Stimulated activated CD4-positive, alpha-beta T cell treated with anti-CD3 and anti-CD28 coated beads, Interleukin-4, amount 100 ng/mL, for 4 hours (primary cell): Measurements from ENCODE around the gene GAD2.

Source experiments
- DNase-seq, 2 experiments: peaks; one replicate each; pipeline ENCODE4 v3.0.0-alpha.2; 2020

GAD2 gene

DNA sequence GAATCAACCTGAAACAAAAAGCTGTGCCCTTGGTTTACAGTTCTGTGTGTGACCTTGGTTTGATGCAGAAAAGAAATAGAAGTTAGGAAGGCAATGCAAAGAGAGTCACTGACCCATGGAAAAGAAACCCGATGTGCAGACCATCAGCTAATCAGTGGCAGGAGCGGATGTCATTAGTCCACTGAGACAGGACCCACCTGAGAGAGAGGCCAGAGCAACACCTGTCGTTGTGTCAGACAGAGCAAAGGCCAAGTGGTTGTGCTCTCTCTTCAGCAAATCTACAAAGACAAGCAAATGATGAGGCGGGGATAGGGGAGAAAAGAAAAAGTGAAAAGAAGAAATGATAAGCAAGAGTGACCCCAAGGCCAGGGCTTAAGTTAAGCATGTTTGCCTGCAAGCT, 8.7 kb downstream of the GAD2 start:
- DNase-seq = no peak

GRCh38 chr10:26227786-26228185, 11.2 kb downstream of the GAD2 start:
- no peak for DNase-seq

GRCh38 chr10:26232174-26232573, 15.6 kb downstream of the GAD2 start:
- no peak for DNase-seq

GRCh38 chr10:26235761-26236160, 19.2 kb downstream of the GAD2 start:
- DNase-seq = no peak

GRCh38 chr10:26238378-26238777, 21.8 kb downstream of the GAD2 start:
- DNase-seq = no peak

- no peak for DNase-seq
Observed at GRCh38 chr10:26242706-26243350, 26.3 kb downstream of the GAD2 start.

DNA sequence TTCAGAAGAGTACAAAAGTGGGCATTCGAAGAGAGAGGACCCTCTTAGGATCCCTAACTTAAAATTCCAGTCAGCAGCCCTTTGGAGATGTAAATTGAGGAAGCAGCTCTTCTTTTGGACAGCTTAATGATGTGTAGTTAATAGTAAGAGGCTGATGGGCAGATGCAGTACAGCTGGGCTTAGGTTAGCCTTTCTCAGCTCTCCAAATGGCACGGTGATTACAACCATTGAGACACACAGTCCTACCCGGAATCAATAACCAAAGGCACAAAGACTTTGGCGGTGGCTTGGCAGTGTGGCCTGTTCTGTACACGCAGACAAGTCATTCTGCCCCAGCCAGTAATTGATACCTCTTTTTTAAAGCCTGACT, 26.8 kb downstream of the GAD2 start:
- DNase-seq = no peak

- no peak for DNase-seq
Observed at GRCh38 chr10:26249681-26250080, 33.1 kb downstream of the GAD2 start.

- no peak for DNase-seq
Observed at GRCh38 chr10:26251925-26252324, 35.4 kb downstream of the GAD2 start.

DNA sequence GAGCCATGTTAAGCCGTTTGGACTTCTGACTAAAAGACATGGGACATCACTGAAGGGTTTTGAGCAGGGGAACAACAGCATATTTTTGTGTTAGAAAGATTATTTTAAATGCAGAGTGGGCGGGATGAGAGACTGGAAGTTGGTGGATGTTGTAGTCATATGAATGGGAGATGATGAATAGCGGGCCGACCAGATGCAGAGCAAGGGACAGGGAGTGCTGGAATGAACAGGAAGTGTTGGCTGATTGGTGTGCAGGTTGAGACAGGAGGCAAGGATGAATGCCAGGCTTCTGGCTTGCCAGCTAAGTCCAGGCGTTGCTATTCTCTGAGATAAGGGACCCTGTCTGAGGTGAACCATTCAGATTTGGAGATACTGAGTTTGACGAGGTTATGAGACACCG, 38.0 kb downstream of the GAD2 start:
- DNase-seq = no peak

GRCh38 chr10:26259341-26259740, 42.8 kb downstream of the GAD2 start:
- DNase-seq = no peak

- no peak for DNase-seq
Observed at GRCh38 chr10:26269754-26270153, 53.2 kb downstream of the GAD2 start.

DNA sequence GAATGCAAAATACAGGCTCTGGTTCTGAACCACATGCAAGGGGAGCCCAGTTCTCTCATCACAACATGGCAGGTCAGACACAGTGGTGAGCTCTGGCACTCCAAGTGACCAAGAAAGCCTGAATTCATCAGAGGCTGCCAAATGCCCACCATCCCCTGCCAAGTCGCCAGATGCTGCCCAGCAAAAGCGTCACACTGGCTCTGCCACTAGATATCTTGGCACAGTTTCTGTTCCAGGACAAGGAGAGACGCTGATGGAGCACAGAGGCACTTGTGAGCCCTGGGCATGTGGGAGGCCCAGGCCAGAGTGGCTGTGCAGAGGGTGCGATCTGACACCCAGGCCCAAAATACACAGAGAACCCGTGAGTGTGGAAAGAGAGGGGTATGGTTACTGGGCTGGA, 57.8 kb downstream of the GAD2 start:
- DNase-seq = no peak

DNA sequence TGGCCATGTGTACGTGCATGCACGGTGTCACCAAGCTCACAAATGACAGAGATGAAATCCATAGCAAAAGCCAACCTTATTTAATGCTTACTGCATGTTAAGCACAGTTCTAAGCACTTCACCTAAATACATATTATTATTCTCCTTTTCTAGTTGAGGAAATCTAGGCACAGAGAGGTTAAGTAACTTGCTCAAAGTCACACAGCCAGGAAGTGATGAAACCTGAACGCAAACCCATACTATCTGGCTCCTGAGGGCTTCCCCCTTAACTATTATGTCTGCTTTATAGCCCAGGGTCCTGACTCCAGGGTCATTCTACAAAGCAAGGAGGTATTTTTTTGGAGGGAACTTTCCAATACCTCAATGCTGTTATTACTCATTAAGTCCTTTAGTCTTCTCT, 61.7 kb downstream of the GAD2 start:
- no peak for DNase-seq

DNA sequence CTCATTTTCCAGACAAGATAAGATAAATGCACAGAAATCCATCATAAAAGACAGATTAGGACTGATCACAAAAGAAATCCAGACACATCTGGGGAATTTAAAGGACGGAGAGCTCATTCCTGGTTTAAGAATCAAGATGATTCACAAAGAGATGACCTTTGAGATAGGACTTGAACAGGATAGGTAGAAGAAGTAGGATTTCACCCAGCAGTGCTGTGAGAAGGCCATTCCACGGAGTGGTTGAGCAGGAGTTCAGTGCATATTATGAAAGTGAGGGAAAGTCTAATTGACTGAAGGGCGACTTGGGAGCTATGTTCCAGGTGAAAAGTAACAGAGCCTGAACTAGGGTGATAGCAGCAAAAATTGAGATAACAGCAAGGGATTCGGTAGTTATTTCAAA, 73.7 kb downstream of the GAD2 start:
- no peak for DNase-seq

GRCh38 chr10:26291721-26292480, 75.3 kb downstream of the GAD2 start:
- DNase-seq = no peak

DNA sequence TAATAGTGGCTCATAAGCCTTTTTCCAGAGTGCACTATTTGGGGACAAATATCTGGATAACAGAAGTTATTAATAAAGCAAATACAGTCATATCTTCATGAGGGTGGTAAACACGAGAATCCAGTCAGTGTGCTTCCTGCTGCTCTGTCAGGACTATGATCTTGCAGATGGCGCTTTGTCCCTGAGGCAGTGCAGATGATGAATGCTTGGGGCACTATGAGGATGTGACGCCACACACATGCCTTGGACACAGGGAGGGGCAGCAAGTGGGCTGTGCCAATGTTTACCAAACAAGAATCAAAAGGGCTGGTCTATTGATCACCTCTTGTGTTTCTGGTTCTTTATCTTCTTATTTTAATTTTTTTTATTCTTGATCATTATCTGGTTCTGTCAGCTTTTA, 79.8 kb downstream of the GAD2 start:
- no peak for DNase-seq

DNA sequence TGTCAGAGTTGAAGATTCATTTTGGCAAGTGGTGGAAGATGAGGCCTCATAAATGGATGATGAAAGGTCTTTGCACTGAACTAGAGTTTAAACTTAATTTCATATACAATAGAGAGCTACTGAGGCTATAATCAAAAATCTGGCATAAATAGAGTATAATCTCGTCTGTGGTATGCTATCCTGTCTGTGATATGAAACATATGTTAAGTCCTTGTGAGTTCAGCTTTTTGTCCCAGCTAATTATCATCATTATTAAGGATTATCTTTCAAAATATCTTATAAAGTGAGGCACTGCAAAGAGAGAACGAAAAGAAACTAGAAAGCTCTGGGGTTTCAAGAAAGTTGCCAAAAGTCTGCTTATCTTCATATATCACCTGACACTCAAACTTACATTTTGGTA, 83.4 kb downstream of the GAD2 start:
- no peak for DNase-seq

DNA sequence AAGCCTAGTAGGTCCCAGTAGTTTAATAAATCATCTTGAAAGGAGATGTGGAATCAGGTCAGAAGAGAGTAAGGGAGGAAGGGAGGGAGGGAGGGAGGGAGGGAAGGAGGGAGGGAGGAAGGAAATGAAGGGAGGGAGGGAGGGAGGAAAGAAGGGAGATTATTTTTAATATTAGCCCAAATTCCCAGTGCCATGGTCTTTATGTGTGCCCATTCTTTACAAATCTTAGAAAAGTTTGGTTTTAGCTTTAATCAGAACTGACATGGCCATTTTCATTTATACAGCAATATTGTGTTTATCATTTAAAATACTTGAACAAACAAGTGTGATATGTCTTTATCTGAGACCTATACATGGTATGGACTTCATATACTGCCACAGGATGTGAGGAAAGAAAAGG, 86.8 kb downstream of the GAD2 start:
- DNase-seq = no peak

DNA sequence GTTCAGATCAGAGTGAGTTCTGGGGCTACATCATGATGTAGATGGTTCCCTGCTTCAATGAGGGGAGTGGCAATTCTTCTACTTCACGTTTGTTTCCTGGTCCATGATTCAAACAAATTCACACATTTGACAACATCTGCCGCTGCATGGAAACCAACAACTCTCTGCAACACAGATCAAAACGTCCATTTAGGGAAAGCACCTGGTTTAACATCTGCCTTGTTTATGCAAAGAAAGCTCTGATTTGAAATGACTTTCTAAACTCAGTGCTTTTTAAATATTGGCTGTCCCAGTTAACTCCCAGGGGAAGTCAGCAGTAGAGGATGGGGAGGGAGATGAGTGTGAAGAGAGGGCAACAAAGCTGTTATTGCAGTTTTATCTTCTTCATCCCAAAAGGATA, 93.8 kb downstream of the GAD2 start:
- no peak for DNase-seq

DNA sequence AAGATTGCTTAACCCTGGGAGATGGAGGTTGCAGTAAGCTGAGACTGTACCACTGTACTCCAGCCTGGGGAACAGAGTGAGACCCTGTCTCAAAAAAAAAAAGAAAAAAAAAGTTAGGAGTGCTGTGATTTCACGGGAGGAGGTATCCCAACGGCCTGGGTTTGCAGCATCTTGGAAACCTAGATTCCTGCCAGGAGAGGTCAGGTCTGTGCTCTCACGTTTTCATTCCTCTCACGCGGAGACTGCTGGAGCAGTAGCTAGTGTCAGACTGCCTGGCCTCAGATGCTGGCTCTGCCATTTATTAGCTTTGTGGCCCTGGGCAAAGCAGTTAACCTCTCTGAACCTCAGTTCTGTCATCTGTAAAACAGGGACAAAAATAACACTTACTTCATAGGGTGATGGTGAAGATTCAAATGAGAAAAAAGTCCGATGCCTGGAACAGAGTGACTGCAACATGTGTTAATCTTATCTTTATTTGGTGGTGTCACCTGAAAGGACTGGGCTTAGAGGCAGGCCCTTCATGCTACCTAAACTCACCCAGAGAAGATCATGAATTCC, 94.9 kb downstream of the GAD2 start:
- DNase-seq = no peak

GRCh38 chr10:26314265-26315013, 97.9 kb downstream of the GAD2 start:
- no peak for DNase-seq

GRCh38 chr10:26318672-26319071, 102.1 kb downstream of the GAD2 start:
- no peak for DNase-seq

DNA sequence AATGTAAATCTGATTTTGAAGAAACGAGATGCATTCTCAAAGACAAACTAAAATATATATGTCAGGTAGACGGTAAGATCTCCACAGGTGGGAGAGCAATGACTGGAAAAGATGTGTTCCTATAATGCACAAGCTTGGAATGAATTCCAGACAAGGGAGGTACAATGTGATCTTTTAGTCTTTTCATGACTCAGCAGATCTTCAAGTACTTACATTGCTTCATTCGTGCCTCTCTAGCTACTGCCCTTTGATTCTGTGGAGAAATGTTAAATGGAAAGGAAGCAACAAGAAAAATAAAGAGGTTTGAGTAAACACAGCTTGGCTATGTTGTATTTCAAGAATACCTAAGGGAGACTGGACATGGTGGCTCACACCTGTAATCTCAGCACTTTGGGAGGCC, 106.6 kb downstream of the GAD2 start:
- DNase-seq = no peak
